Esophagus muscularis mucosa (tissue), 4 donors: ENCODE measurements around the gene CCNF.

Experiments used
- CTCF ChIP-seq, 3 experiments: fragments of 200-600 bp in 2 of 3; fragments of 450-650 bp in 1 of 3; sonication (generic) in 2 of 3; IDR thresholded peaks; one replicate each; pipeline ENCODE4 v1.5.1; 2017 to 2019; ENCODE audit warnings: antibody characterized with exemption in 3 of 3, mild to moderate bottlenecking in 2 of 3, moderate library complexity in 1 of 3
- EP300 ChIP-seq: sonication (generic); formaldehyde crosslinking; IDR thresholded peaks from one replicate; pipeline ENCODE4 v1.6.1; 2017; ENCODE audit warnings: antibody characterized with exemption
- POLR2A ChIP-seq: fragments of 450-650 bp; IDR thresholded peaks from one replicate; pipeline ENCODE4 v1.6.1; 2017; ENCODE audit warnings: antibody characterized with exemption, moderate library complexity, mild to moderate bottlenecking, low read depth
- POLR2AphosphoS5 ChIP-seq, 2 donors: sonication (generic); formaldehyde crosslinking; IDR thresholded peaks; one replicate each; pipeline ENCODE4 v1.6.1; 2017; ENCODE audit warnings: antibody characterized with exemption in 2 of 2

GRCh38 chr16:2398520-2398919 is 30.7 kb upstream of the CCNF start:
- TF ChIP-seq CTCF (IDR thresholded peaks at IDR 0.05): no peak
- TF ChIP-seq POLR2A: no peak
- no peak for TF ChIP-seq POLR2AphosphoS5 (IDR thresholded peaks at IDR 0.05)
- TF ChIP-seq EP300: no peak
